NCI-H82 treated with DMSO at 0.1 percent for 48 hours (cell line): Measurements from ENCODE around the gene SNED1.
"Not testable (repeated sequence)": the region's sequence is repeated elsewhere in the genome, so short reads cannot be mapped to it uniquely, and the experiment has no call there.

Experiments
- DNase-seq: peaks from one replicate; lab custom pipeline; 2025; ENCODE audit not compliant: unreplicated experiment; lab: John Stamatoyannopoulos, UW

The SNED1 gene

GRCh38 chr2:240972201-240972600 lies 26.2 kb upstream of the SNED1 start:
- DNase-seq, result no peak

GRCh38 chr2:240972636-240973521 lies 25.5 kb upstream of the SNED1 start:
- DNase-seq, result no peak

GRCh38 chr2:240974771-240975572 lies 23.4 kb upstream of the SNED1 start:
- DNase-seq, result no peak

- DNase-seq, result not testable (repeated sequence)
Measured at GRCh38 chr2:240975903-240976302, 22.5 kb upstream of the SNED1 start.

GRCh38 chr2:240981280-240981679 lies 17.1 kb upstream of the SNED1 start:
- no peak for DNase-seq

- DNase-seq, result no peak
Measured at GRCh38 chr2:240981871-240982800, 16.3 kb upstream of the SNED1 start.

GRCh38 chr2:240982821-240983281 lies 15.6 kb upstream of the SNED1 start:
- no peak for DNase-seq

- DNase-seq, result no peak
Measured at GRCh38 chr2:240983361-240983995, 14.9 kb upstream of the SNED1 start.

GRCh38 chr2:240983996-240984498 lies 14.4 kb upstream of the SNED1 start:
- DNase-seq, result no peak

GRCh38 chr2:240985881-240986786 lies 12.3 kb upstream of the SNED1 start:
- DNase-seq, result no peak

- no peak for DNase-seq
Measured at GRCh38 chr2:240986787-240987411, 11.5 kb upstream of the SNED1 start.

GRCh38 chr2:240987588-240987987 lies 10.8 kb upstream of the SNED1 start:
- DNase-seq, result no peak

GRCh38 chr2:240988146-240988545 lies 10.3 kb upstream of the SNED1 start:
- no peak for DNase-seq

GRCh38 chr2:240988571-240989271 lies 9.7 kb upstream of the SNED1 start:
- DNase-seq, result no peak

- DNase-seq, result no peak
Measured at GRCh38 chr2:240989451-240990265, 8.8 kb upstream of the SNED1 start.

GRCh38 chr2:240990266-240990529 lies 8.2 kb upstream of the SNED1 start:
- no peak for DNase-seq

GRCh38 chr2:240990726-240991377 lies 7.6 kb upstream of the SNED1 start:
- no peak for DNase-seq
